Pulmonary artery endothelial cell (primary cell): Measurements from ENCODE around the gene SIK3. TPM values are rescaled to one million over a fixed set of nuclear protein-coding genes. Genes with fewer than 3 reads are reported as not detected.
"Not testable (repeated sequence)": the region's sequence is repeated elsewhere in the genome, so short reads cannot be mapped to it uniquely, and the experiment has no call there.

ENCODE experiments used
- DNase-seq: peaks from one replicate; pipeline ENCODE4 v3.0.0-alpha.2; 2011; ENCODE audit warnings: low read depth, low spot score
- total RNA-seq: library from RNA; depleted of rRNA; stranded (reverse); fragments of >200 nt; gene quantifications from 2 replicates; pipeline ENCODE4 v1.2.3, GENCODE V29; 2014

Gene SIK3
- total RNA-seq, 1 donor from 2014 or later, result 7.2 TPM

- no peak for DNase-seq
These were observed 256.1 kb downstream of the SIK3 start for GRCh38 chr11:116842117-116842516.

DNA sequence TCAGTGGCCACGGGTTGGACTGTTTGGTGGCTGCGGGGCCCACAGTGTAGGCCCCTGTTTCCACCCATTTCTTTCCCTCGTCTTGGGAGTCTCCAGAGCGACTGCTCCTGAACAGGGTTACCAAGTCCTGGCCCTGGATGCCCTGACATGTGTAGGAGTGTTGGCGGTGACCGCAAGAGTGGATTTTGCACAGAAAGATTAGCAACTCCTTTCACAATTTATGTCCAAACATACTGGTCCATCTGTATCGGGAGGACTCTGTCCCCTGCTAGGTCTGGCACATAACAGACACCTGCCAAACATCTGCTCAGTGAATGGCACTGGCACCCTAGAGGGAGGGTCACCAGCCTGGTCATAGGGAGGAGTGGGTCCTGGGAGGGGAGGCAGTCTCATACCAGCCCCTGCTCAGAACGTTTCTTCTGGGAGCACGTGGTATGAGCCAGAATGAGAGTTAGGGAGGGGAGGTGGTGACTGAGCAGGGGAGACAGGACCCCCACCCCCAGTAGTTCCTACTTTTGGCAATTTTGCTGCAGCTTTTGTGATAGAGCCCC is 257.4 kb downstream of the SIK3 start:
- no peak for DNase-seq

DNA sequence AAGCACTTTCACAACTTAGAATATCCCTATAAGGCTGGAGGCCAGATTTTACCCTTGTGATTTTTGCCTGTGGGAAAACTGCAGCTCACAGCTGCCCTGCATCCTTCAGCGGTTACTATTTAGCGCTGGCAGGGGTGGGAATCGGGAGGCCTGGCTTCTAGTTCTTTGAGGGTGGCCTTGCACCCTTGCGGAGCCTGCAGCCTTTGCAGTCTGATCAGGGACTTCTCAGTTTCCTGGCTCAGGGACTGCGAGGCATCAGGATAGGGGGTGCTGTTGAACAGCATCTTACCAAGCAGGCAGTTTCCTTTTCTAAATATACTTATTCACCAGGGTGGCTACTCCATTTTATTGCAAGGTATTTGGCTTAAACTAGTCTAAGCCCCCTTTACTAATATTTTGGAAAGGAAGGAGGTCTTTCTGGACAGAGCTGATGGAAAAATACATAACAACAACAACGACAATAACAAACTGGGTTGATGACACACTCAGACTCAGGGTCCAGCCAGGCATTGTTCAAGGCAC is 257.9 kb downstream of the SIK3 start:
- DNase-seq, result no peak

DNA sequence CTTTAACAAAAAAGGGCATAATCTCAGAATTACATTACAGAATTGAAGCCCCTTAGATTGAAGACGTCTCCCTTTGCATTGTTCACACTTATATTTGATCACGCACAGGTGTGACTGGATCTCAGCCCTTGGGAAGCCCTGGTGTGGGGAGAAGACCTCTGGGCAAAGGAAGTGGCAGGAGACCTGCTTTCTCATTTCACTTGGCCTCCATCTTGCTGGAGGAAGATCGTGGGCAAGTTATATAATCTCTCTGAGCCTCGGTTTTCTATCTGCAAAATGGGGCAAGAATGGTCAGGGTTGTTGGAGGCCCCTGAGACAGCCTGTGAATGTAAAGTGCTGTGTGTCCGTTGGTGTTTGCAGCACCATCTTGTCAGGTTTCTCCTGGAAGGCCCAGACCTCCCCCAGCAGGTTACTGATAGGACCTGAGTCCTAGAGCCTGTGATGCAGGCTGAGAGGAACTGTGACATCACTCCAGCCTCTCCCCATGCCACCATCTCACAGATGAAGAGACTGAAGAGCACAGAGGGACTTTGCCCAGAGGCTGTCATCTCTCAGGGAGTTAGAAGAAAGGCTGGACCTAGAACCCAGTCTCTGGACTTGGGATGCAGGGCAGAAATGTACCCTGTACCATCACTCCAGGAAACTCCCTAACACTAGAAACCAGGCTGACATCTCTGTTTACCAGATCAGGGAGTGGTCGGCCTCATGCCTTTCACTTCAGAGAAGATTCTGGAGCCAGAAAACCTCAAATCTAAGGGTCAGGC is 259.7 kb downstream of the SIK3 start:
- DNase-seq, result no peak

DNA sequence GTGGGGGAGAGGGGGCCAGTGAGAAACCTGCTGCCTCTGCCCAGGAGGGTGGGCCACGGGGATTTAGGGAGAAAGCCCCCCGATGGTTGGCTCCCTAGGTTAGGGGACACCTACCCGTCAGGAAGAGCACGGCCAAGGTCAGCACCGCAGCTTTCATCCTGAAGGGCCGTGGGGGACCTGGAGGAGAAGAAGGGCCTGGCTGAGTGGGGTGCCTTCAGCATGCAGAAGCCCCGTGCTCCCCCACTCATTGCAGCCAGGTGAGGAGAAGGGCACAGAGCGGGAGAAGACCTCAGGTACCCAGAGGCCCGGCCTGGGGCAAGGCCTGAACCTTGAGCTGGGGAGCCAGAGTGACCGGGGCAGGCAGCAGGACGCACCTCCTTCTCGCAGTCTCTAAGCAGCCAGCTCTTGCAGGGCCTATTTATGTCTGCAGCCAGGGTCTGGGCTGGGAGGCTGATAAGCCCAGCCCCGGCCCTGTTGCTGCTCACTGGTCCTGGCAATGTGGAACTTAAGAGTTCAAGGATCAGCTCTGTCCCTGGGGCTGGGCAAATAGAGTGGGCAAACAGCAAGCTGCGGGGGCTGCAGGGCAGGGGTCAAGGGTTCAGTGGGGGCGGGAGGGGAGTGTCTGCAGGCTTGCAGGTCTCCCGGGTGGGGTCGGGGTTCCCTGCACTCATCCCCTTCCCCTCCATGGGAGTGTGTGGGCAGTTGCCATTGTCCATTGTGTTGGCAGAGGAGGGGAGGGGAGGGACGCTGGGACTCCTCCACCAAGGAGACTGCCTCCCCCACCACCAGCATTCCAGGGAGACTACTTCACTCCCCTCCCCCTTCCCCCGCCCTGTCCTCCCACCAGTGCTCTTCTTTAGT is 260.8 kb downstream of the SIK3 start, which contains the start of gene APOA1:
APOA1 (minus strand) TSS at position 392 of the 861 bp plus-strand sequence; CDS start at position 157, 235 bp downstream.
- DNase-seq, result no peak

GRCh38 chr11:116836632-116836991 is 261.6 kb downstream of the SIK3 start:
- DNase-seq, result no peak

DNA sequence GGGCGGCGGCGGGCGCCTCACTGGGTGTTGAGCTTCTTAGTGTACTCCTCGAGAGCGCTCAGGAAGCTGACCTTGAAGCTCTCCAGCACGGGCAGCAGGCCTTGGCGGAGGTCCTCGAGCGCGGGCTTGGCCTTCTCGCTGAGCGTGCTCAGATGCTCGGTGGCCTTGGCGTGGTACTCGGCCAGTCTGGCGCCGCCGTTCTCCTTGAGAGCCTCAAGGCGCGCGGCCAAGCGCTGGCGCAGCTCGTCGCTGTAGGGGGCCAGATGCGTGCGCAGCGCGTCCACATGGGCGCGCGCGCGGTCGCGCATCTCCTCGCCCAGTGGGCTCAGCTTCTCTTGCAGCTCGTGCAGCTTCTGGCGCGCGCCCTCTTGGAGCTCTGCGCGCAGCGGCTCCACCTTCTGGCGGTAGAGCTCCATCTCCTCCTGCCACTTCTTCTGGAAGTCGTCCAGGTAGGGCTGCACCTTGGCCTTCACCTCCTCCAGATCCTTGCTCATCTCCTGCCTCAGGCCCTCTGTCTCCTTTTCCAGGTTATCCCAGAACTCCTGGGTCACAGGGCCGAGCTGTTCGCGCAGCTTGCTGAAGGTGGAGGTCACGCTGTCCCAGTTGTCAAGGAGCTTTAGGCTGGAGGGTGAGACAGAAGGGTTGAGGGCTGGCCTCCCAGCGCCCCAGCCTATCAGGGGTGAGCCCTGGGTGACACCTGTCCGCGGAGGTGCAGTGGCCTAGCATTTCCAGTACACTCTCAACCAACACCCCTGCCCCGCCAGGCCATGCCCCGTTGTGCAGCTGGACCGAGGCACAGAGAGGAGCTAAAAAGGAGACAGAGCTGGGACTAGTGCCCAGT is 262.2 kb downstream of the SIK3 start:
- peak; percentile 78 for DNase-seq

GRCh38 chr11:116835042-116835772 is 263.0 kb downstream of the SIK3 start:
- no peak for DNase-seq

- not testable (repeated sequence) for DNase-seq
These were observed 263.6 kb downstream of the SIK3 start for GRCh38 chr11:116834535-116835041.

DNA sequence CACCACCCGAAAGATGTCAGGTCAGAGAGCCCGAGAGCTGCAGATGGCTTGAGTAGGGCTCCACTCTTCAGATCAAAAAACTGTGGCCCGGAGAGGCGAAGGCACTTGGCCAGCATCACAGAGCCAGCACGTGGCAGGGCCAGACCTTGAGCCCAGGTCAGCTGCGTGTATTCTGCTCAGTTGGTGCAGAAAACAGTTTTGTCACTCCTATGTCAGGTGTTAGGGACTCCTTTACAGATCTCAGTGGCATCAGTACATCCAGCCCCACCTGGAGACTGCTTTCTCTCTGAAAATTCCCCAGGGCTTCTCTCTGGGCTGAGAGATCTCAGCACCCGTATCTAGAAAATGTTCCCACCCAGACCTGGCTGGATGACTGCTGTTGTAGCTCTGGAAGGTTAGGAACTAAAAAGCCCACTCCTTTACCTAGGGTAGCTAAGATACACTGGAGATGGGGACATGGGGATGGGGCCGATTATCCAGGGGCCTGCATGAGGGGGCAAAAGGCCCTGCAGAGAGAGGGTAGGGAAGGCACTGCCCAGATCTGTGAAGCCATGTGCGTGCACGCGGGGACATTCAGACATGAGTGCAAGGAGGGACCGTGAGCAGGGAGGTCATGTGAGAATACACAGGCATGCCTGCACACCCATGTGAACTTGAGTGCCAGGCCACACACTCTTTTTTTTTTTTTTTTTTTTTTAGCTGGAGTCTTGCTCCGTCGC is 264.3 kb downstream of the SIK3 start:
- DNase-seq, result no peak

GRCh38 chr11:116833491-116833815 is 264.8 kb downstream of the SIK3 start:
- no peak for DNase-seq

DNA sequence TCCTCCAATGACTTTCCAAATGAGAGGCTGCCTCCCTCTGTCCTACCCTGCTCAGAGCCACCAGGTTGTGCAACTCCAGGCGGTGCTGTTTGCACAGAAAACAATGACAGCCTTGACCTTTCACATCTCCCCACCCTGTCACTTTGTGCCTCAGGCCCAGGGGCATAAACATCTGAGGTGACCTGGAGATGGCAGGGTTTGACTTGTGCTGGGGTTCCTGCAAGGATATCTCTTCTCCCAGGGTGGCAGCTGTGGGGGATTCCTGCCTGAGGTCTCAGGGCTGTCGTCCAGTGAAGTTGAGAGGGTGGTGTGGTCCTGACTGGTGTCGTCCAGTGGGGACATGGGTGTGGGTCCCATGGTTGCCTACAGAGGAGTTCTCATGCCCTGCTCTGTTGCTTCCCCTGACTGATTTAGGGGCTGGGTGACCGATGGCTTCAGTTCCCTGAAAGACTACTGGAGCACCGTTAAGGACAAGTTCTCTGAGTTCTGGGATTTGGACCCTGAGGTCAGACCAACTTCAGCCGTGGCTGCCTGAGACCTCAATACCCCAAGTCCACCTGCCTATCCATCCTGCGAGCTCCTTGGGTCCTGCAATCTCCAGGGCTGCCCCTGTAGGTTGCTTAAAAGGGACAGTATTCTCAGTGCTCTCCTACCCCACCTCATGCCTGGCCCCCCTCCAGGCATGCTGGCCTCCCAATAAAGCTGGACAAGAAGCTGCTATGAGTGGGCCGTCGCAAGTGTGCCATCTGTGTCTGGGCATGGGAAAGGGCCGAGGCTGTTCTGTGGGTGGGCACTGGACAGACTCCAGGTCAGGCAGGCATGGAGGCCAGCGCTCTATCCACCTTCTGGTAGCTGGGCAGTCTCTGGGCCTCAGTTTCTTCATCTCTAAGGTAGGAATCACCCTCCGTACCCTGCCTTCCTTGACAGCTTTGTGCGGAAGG is 265.6 kb downstream of the SIK3 start:
- no peak for DNase-seq

GRCh38 chr11:116831790-116832349 is 266.4 kb downstream of the SIK3 start:
- no peak for DNase-seq

DNA sequence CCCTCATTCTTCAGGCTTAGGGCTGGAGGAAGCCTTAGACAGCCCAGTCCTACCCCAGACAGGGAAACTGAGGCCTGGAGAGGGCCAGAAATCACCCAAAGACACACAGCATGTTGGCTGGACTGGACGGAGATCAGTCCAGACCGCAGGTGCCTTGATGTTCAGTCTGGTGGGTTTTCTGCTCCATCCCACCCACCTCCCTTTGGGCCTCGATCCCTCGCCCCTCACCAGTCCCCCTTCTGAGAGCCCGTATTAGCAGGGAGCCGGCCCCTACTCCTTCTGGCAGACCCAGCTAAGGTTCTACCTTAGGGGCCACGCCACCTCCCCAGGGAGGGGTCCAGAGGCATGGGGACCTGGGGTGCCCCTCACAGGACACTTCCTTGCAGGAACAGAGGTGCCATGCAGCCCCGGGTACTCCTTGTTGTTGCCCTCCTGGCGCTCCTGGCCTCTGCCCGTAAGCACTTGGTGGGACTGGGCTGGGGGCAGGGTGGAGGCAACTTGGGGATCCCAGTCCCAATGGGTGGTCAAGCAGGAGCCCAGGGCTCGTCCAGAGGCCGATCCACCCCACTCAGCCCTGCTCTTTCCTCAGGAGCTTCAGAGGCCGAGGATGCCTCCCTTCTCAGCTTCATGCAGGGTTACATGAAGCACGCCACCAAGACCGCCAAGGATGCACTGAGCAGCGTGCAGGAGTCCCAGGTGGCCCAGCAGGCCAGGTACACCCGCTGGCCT is 267.9 kb downstream of the SIK3 start:
- no peak for DNase-seq

DNA sequence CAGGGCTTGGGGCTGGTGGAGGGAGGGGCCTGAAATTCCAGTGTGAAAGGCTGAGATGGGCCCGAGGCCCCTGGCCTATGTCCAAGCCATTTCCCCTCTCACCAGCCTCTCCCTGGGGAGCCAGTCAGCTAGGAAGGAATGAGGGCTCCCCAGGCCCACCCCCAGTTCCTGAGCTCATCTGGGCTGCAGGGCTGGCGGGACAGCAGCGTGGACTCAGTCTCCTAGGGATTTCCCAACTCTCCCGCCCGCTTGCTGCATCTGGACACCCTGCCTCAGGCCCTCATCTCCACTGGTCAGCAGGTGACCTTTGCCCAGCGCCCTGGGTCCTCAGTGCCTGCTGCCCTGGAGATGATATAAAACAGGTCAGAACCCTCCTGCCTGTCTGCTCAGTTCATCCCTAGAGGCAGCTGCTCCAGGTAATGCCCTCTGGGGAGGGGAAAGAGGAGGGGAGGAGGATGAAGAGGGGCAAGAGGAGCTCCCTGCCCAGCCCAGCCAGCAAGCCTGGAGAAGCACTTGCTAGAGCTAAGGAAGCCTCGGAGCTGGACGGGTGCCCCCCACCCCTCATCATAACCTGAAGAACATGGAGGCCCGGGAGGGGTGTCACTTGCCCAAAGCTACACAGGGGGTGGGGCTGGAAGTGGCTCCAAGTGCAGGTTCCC is 268.6 kb downstream of the SIK3 start, which contains the start of gene APOC3:
APOC3 (plus strand) TSS at position 383 of the 659 bp plus-strand sequence. CDS start 676 bp downstream, outside the sequence.
- no peak for DNase-seq

DNA sequence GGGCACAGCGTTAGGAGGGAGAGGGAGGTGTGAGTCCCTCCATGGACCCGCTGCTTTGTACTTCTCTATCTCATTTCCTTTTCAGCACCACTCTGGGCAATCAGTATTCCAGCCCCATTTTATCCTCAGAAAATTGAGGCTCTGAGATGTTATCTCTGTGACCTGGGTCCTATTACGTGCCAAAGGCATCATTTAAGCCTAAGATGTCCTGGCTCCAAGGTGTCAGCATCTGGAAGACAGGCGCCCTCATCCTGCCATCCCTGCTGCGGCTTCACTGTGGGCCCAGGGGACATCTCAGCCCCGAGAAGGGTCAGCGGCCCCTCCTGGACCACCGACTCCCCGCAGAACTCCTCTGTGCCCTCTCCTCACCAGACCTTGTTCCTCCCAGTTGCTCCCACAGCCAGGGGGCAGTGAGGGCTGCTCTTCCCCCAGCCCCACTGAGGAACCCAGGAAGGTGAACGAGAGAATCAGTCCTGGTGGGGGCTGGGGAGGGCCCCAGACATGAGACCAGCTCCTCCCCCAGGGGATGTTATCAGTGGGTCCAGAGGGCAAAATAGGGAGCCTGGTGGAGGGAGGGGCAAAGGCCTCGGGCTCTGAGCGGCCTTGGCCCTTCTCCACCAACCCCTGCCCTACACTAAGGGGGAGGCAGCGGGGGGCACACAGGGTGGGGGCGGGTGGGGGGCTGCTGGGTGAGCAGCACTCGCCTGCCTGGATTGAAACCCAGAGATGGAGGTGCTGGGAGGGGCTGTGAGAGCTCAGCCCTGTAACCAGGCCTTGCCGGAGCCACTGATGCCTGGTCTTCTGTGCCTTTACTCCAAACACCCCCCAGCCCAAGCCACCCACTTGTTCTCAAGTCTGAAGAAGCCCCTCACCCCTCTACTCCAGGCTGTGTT is 269.4 kb downstream of the SIK3 start:
- DNase-seq, result no peak
